ENCODE measurements around the gene TMEM221.

- peak in 3 of 5 experiments; percentile 17 to 21 (median 17) for TF ChIP-seq CTCF (IDR thresholded peaks at IDR 0.05)
- no peak for TF ChIP-seq EP300 (IDR thresholded peaks at IDR 0.05)
- TF ChIP-seq POLR2A (IDR thresholded peaks at IDR 0.05), result no peak
Measured at GRCh38 chr19:17441241-17442021, 7.0 kb downstream of the TMEM221 start.

All from tibial nerve (tissue), 4 donors.